ENCODE results near the gene C16orf89. TPM values are rescaled to one million over a fixed set of nuclear protein-coding genes. Genes with fewer than 3 reads are reported as not detected.

C16orf89 gene
- total RNA-seq, 1 donor from 2014 or later: 201 TPM

DNA sequence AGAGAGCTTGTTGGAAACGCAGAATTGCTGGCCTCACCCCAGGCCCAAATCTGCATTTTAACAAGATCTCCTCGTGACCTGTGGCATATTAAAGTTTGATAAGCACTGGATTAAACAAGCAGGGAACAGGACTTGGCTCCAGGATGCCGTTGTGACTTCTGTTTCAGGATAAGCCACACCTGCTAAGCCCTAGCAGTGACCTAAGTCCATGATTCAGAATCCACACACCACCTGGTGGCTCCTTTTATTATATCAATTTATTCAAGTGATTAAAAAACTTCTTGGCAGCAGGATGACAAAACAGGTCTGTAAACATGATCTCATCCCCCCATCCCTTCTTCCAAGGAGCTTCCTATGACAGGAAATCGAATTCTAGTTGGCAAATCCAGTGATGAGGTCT, 41.1 kb downstream of the C16orf89 start:
- Histone ChIP-seq H3K27me3 (no peaks in the 10 kb centered on the region), H3K4me1 (no peaks in the 10 kb centered on the region), H3K9me3 (no peaks in the 10 kb centered on the region), H3K27ac (no peak overlapping the region), H3K36me3 (no peaks in the 10 kb centered on the region), H3K4me3 (no peak overlapping the region)
- no peak for ATAC-seq
- intact Hi-C loops (cut with DNase I): no loop called here
- TF ChIP-seq, protein P1, sequence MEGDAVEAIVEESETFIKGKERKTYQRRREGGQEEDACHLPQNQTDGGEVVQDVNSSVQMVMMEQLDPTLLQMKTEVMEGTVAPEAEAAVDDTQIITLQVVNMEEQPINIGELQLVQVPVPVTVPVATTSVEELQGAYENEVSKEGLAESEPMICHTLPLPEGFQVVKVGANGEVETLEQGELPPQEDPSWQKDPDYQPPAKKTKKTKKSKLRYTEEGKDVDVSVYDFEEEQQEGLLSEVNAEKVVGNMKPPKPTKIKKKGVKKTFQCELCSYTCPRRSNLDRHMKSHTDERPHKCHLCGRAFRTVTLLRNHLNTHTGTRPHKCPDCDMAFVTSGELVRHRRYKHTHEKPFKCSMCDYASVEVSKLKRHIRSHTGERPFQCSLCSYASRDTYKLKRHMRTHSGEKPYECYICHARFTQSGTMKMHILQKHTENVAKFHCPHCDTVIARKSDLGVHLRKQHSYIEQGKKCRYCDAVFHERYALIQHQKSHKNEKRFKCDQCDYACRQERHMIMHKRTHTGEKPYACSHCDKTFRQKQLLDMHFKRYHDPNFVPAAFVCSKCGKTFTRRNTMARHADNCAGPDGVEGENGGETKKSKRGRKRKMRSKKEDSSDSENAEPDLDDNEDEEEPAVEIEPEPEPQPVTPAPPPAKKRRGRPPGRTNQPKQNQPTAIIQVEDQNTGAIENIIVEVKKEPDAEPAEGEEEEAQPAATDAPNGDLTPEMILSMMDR (IDR thresholded peaks at IDR 0.05): no peak
- DNase-seq: no peak

DNA sequence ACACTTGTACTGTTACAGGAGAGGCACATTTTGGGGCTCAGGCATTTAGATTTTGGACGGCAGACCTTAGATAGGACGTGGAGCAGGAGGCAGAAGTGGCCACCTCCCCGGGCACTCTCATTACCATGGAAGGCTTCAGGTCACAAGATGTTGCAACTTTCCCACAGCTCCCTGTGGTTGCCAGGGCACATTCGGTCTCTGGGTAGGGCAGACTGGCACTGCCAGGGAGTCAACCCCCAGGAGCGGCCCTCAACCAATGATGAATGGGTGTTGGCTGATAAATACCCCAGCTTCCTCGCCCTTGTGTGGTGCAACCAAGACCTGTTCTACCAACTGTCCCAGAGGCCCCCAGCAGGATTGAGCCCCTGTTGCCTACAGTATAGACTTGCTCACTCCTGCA, 43.2 kb downstream of the C16orf89 start:
- no peak overlapping the region for H3K27ac ChIP-seq
- no peaks in the 10 kb centered on the region for H3K9me3 ChIP-seq
- TF ChIP-seq, protein P1 (IDR thresholded peaks at IDR 0.05): no peak
- no peak for ATAC-seq
- H3K4me1 ChIP-seq: no peaks in the 10 kb centered on the region
- H3K36me3 ChIP-seq: no peaks in the 10 kb centered on the region
- intact Hi-C loops (cut with DNase I): no loop called here
- H3K27me3 ChIP-seq: no peaks in the 10 kb centered on the region
- no peak for DNase-seq
- H3K4me3 ChIP-seq: no peak overlapping the region

DNA sequence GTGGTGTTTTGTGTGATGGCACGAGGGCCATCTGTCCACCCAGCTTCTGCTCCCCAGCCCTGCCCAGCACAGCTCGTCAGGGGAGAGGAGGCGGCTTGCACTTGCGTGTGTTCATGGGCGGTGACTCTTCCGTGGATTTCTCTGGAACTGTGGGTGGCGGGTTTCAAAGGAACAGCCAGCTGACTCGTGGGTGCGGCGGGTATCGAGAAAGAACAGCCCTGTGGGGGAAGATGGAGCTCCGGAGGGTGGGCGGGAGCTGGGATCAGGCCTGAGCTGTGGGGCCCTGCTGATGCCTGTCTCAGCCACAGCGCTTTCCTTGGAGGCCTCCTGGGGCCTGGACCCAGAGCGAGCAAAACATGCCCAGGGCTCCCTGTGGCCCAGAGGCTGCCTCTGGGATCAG, 45.2 kb downstream of the C16orf89 start:
- H3K36me3 ChIP-seq: no peaks in the 10 kb centered on the region
- H3K4me3 ChIP-seq: no peak overlapping the region
- intact Hi-C loops (cut with DNase I): no loop called here
- no peak overlapping the region for H3K27ac ChIP-seq
- ATAC-seq: no peak
- no peak for DNase-seq
- TF ChIP-seq, protein P1 (IDR thresholded peaks at IDR 0.05): no peak
- H3K4me1 ChIP-seq: no peaks in the 10 kb centered on the region
- no peaks in the 10 kb centered on the region for H3K27me3 ChIP-seq
- H3K9me3 ChIP-seq: no peaks in the 10 kb centered on the region

DNA sequence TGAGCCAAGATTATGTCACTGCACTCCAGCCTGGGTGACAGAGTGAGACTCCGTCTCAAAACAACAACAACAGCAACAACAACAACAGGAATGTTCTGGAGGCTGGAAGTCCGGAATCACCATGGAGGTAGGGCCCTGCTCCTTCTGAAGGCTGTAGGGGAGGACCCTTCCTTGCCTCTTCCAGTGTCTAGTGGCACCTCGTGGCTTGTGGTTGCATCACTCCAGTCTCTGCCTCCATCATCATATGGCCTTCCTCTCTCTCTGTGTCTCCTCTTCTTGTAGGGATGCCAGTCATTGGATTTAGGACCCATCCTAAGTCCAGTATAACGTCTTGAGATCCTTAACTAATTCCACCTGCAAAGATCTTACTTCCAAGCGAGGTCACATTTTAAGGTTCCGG, 46.0 kb downstream of the C16orf89 start:
- no peak overlapping the region for H3K27ac ChIP-seq
- intact Hi-C loops (cut with DNase I): no loop called here
- DNase-seq (no peak), ATAC-seq (no peak)
- no peaks in the 10 kb centered on the region for H3K9me3 ChIP-seq
- no peaks in the 10 kb centered on the region for H3K27me3 ChIP-seq
- H3K4me1 ChIP-seq: no peaks in the 10 kb centered on the region
- TF ChIP-seq, protein P1 (IDR thresholded peaks at IDR 0.05): no peak
- H3K4me3 ChIP-seq: no peak overlapping the region
- H3K36me3 ChIP-seq: no peaks in the 10 kb centered on the region

DNA sequence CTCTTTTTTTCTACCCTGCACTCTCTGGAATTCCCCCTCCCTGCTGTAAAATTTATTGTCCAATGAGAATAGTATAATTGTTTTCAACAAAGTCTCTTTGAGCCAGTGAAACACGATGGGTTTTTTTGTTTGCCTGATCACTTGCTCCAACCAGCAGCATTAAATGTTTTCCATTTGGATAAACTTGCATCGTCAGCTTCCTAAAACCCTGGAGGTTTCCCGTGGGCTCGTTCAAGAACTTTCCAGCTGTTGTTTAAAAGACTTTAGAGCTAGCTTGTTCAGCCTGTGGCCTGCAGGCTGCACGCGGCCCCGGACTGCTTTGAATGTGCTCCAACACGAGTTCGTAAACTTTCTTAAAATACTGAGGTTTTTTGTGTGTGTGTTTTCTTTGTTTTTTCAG, 47.0 kb downstream of the C16orf89 start:
- TF ChIP-seq, protein P1 (IDR thresholded peaks at IDR 0.05): no peak
- Histone ChIP-seq H3K27me3 (no peaks in the 10 kb centered on the region), H3K27ac (no peak overlapping the region), H3K36me3 (no peaks in the 10 kb centered on the region), H3K9me3 (no peaks in the 10 kb centered on the region), H3K4me3 (no peak overlapping the region), H3K4me1 (no peaks in the 10 kb centered on the region)
- ATAC-seq (no peak), DNase-seq (no peak)
- intact Hi-C loops (cut with DNase I): no loop called here

DNA sequence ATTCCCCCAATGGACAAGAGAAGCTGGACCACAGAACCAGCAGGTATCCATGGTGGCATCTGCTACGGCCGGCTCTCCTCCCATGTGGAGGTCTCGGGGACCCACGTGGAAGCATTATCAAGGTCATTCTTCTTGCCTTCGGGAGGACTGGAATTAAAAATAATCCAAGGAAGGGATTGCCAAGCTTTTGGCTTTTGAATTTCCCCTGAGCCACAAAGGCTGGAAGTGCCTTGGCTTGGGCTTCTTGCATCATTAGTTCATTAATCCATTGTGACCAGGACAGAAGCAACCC, 48.1 kb downstream of the C16orf89 start:
- TF ChIP-seq, protein P1 (IDR thresholded peaks at IDR 0.05): no peak

More for the DNA sequence above, 48.1 kb downstream of the C16orf89 start:
- intact Hi-C loops (cut with DNase I): no loop called here
- Histone ChIP-seq H3K4me3 (no peak overlapping the region), H3K27ac (no peak overlapping the region), H3K36me3 (no peaks in the 10 kb centered on the region), H3K27me3 (no peaks in the 10 kb centered on the region), H3K4me1 (no peaks in the 10 kb centered on the region), H3K9me3 (no peaks in the 10 kb centered on the region)
- ATAC-seq: no peak
- DNase-seq: no peak

All from upper lobe of right lung (tissue), 1 donor.